BJ (cell line): ENCODE data around the gene BCL6B. TPM values are rescaled to one million over a fixed set of nuclear protein-coding genes. Genes with fewer than 3 reads are reported as not detected.
"Not testable (repeated sequence)": the region's sequence is repeated elsewhere in the genome, so short reads cannot be mapped to it uniquely, and the experiment has no call there.

Experiments
- CTCF ChIA-PET: fragments of 350-600 bp; formaldehyde crosslinking; extraction: SDS; loops from one replicate; lab custom pipeline; 2021; ENCODE audit warnings: antibody characterized with exemption, inconsistent platforms; lab: Yijun Ruan, JAX
- POLR2A ChIA-PET: fragments of 300-600 bp; sonication (Branson Sonifier 250); formaldehyde crosslinking; extraction: SDS; loops from one replicate; lab custom pipeline; 2021; ENCODE audit warnings: antibody characterized with exemption; lab: Charles Lee
- DNase-seq: peaks from one replicate; pipeline ENCODE4 v3.0.0-alpha.2; 2011; ENCODE audit warnings: low read depth
- H3K27me3 ChIP-seq: 2 replicates; pipeline ENCODE4 v1.6.0; 2011; ENCODE audit warnings: low read length; ENCODE audit not compliant: control insufficient read depth, insufficient read depth
- H3K36me3 ChIP-seq: 2 replicates; pipeline ENCODE4 v1.5.1; 2011; ENCODE audit warnings: low read length; ENCODE audit not compliant: control insufficient read depth, insufficient read depth
- H3K4me3 ChIP-seq: 2 replicates; pipeline ENCODE4 v1.5.1; 2011; ENCODE audit warnings: low read depth, mild to moderate bottlenecking, control low read depth, low read length
- polyA minus RNA-seq: library from RNA; depleted of rRNA, polyadenylated mRNA; stranded (reverse); fragments of >200 nt; gene quantifications from 2 replicates; pipeline ENCODE4 v1.2.3, GENCODE V29; 2011; rRNA and poly(A)+ RNA removed
- polyA plus RNA-seq: library from polyadenylated mRNA; depleted of rRNA; stranded (reverse); fragments of >200 nt; gene quantifications from 2 replicates; pipeline ENCODE4 v1.2.3, GENCODE V29; 2011; rRNA removed
- TF ChIP-seq, protein P1 (sequence below): IDR thresholded peaks from 2 replicates; pipeline ENCODE4 v1.5.1; 2011; ENCODE audit warnings: low read depth, mild to moderate bottlenecking, control low read depth, inconsistent platforms, low read length, moderate library complexity; ENCODE audit not compliant: insufficient read depth

Gene BCL6B, protein sequence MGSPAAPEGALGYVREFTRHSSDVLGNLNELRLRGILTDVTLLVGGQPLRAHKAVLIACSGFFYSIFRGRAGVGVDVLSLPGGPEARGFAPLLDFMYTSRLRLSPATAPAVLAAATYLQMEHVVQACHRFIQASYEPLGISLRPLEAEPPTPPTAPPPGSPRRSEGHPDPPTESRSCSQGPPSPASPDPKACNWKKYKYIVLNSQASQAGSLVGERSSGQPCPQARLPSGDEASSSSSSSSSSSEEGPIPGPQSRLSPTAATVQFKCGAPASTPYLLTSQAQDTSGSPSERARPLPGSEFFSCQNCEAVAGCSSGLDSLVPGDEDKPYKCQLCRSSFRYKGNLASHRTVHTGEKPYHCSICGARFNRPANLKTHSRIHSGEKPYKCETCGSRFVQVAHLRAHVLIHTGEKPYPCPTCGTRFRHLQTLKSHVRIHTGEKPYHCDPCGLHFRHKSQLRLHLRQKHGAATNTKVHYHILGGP
- polyA plus RNA-seq (not detected in 2 replicates), polyA minus RNA-seq (not detected in 2 replicates)

DNA sequence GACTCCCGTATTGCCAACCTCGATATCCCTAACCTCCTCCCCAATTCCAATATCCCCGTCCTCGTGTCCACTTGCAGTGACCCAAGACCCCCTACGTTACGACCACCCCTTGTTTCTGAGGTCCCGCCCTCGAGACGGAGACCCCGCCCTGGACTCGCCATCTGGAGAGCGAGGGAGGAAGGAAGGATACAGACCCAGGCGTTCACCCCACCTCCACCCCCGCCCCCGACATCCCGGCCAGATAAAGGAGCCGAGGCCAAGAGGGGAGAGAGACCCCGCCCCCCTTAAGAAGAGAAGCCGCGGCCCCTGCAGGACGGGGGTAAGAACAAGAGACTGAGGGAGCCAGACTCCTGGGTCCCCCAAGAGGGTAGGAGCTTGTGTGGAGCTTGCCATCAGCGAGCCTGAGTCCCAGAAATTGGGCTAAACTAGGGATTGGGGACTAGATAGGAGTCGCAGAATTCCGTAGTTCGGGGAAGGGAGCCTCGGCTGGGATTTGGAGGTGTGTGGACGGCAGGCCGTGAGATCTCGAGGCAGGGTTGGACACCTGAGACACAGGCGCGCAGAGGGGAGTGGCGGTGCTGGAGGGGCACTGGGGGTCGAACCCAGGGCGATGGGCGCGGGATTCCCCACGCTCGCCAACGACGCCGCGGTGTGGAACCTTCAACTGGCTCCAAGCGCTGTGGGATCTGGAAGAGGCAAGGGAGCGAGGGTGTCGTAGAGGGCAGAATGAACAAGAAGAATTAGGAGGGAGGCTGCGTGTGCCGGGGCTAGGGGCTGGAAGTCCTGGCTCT is at the start of gene BCL6B:
Gene BCL6B, plus strand, starts transcription at position 270 of the 791 bp plus-strand sequence. CDS start 622 bp downstream, outside the sequence.
- ChIA-PET CTCF (interaction anchor here (1.0 to 4.2 kb wide), 6 partner anchors 9 to 112 kb away, joined by 3 to 61 read pairs (median 6); partner anchors contain the start of gene SLC16A13), POLR2A (interaction anchor here (0.7 kb wide), 1 partner anchor 254 kb away, joined by 3 read pairs; no protein-coding TSS in a partner anchor)
- Histone ChIP-seq H3K4me3 (0 out of 2 replicates have a peak within 1 kb of the TSS, but pooled peaks have one; percentile 14), H3K27me3 (no peaks in the 10 kb centered on the region), H3K36me3 (no peaks in the 10 kb centered on the region)
- no peak for DNase-seq
- TF ChIP-seq, protein P1, sequence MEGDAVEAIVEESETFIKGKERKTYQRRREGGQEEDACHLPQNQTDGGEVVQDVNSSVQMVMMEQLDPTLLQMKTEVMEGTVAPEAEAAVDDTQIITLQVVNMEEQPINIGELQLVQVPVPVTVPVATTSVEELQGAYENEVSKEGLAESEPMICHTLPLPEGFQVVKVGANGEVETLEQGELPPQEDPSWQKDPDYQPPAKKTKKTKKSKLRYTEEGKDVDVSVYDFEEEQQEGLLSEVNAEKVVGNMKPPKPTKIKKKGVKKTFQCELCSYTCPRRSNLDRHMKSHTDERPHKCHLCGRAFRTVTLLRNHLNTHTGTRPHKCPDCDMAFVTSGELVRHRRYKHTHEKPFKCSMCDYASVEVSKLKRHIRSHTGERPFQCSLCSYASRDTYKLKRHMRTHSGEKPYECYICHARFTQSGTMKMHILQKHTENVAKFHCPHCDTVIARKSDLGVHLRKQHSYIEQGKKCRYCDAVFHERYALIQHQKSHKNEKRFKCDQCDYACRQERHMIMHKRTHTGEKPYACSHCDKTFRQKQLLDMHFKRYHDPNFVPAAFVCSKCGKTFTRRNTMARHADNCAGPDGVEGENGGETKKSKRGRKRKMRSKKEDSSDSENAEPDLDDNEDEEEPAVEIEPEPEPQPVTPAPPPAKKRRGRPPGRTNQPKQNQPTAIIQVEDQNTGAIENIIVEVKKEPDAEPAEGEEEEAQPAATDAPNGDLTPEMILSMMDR: no peak

DNA sequence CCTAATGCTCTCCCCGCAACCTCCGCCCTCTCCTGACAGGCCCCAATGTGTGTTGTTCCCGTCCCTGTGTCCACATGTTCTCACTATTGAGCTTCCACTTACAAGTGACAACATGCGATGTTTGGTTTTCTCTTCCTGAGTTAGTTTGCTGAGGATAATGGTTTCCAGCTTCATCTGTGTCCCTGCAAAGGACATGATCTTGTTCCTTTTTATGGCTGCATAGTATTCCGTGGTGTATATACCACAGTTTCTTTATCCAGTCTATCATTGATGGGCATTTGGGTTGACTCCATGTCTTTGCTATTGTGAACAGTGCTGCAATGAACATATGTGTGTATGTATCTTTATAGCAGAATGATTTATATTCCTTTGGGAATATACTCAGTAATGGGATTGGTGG is 43.4 kb upstream of the BCL6B start:
- CTCF ChIA-PET, H3K36me3 ChIP-seq, H3K4me3 ChIP-seq, DNase-seq, H3K27me3 ChIP-seq, POLR2A ChIA-PET: not testable (repeated sequence)

DNA sequence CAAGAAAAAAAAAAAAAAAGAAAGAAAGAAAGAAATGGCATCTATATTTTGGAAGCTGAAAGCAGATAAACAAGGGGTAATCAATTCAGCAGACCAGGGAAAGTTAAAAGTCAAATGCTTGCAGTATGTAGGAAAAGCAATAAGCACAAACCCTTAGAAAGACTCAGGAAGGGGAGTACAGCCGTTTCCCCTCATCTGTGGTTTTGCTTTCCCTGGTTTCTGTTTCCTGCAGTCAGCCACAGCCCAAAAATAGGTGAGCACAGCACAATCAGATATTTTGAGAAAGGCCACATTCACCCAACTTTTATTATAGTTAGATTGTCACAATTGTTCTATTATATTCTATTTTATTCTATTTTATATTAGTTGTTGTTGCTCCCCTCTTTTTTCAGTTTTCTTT is 41.4 kb upstream of the BCL6B start:
- Histone ChIP-seq H3K27me3 (no peaks in the 10 kb centered on the region), H3K36me3 (no peaks in the 10 kb centered on the region), H3K4me3 (no peak overlapping the region)
- POLR2A ChIA-PET: no interaction called here
- no peak for DNase-seq
- CTCF ChIA-PET: no interaction called here
- TF ChIP-seq, protein P1: no peak

DNA sequence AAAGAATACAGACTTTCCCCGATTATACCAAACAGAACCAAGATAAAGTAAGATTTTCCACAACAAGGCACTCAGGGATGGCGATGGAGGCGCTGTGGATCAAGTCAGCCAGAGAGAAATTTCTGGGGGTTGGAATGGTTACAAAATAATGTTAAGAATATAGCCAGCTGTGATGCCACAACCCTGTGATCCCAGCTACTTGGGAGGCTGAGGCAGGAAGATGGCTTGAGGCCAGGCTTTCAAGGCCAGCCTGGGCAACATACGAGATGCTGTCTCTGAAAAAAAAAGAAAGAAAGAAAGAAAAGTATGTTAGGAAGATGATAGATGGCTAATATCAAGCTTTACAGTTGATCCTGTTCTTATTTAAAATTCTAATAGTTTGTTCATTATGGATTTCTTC is 37.6 kb upstream of the BCL6B start:
- CTCF ChIA-PET: interaction anchor here (0.9 to 3.9 kb wide), 7 partner anchors 11 to 74 kb away, joined by 3 to 16 read pairs (median 3); partner anchors contain the start of gene ALOX12
- no peak for DNase-seq
- TF ChIP-seq, protein P1: no peak
- Histone ChIP-seq H3K36me3 (no peaks in the 10 kb centered on the region), H3K4me3 (no peak overlapping the region), H3K27me3 (no peaks in the 10 kb centered on the region)
- POLR2A ChIA-PET: no interaction called here

DNA sequence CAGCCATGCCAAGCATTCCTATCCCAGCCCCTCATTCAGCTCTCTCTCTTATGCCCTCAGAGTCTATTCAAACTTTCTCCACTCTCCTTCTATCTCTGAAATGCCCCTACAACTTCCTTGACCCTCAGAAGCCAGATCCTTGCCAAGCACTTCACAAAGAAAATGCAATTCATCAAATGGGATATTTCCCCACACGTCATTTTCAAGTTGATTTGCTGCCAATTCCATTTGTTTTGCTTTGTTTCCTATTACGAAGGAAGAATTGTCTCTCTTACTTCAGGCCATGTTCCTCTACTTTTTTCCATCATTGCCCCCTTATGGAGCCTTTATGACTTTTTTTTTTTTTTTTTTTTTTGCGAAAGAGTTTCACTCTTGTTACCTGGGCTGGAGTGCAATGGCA is 36.2 kb upstream of the BCL6B start:
- Histone ChIP-seq H3K36me3 (no peaks in the 10 kb centered on the region), H3K27me3 (no peaks in the 10 kb centered on the region), H3K4me3 (no peak overlapping the region)
- no peak for DNase-seq
- CTCF ChIA-PET: interaction anchor here (1.4 to 3.9 kb wide), 3 partner anchors 35 to 76 kb away, joined by 3 to 16 read pairs (median 15); no protein-coding TSS in a partner anchor
- TF ChIP-seq, protein P1: no peak
- POLR2A ChIA-PET: no interaction called here
